Liver (tissue), 9 donors: Measurements from ENCODE around the gene PLCE1. TPM values are rescaled to one million over a fixed set of nuclear protein-coding genes. Genes with fewer than 3 reads are reported as not detected.

ENCODE experiments used
- DNase-seq: peaks from one replicate; pipeline ENCODE4 v3.0.0-alpha.2; 2017; ENCODE audit warnings: low spot score
- H3K27ac ChIP-seq, 2 donors: one replicate each; pipeline ENCODE4 v1.7.0; 2013; ENCODE audit warnings: inconsistent platforms in 2 of 2, low read length in 2 of 2, control low read depth in 1 of 2, low read depth in 1 of 2, mild to moderate bottlenecking in 1 of 2
- H3K27me3 ChIP-seq, 4 donors: one replicate each; pipeline versions ENCODE4 v1.6.1 to v1.7.0; 2013; ENCODE audit warnings: low read length in 3 of 4, inconsistent platforms in 1 of 4, mild to moderate bottlenecking in 1 of 4, moderate library complexity in 1 of 4; ENCODE audit not compliant: control insufficient read depth in 4 of 4, insufficient read depth in 4 of 4
- H3K36me3 ChIP-seq, 4 donors: one replicate each; pipeline versions ENCODE4 v1.6.1 to v1.7.0; 2013; ENCODE audit warnings: low read length in 3 of 4, mild to moderate bottlenecking in 3 of 4, low read depth in 1 of 4, moderate library complexity in 1 of 4; ENCODE audit not compliant: control insufficient read depth in 4 of 4, insufficient read depth in 3 of 4
- H3K4me1 ChIP-seq, 4 donors: one replicate each; pipeline versions ENCODE4 v1.6.1 to v1.7.0; 2013; ENCODE audit warnings: low read length in 3 of 4, mild to moderate bottlenecking in 3 of 4, moderate library complexity in 1 of 4; ENCODE audit not compliant: control insufficient read depth in 4 of 4, insufficient read depth in 4 of 4
- H3K4me3 ChIP-seq, 3 donors: one replicate each; pipeline versions ENCODE4 v1.6.1 to v1.7.0; 2013; ENCODE audit warnings: low read length in 3 of 3, control low read depth in 1 of 3, low read depth in 1 of 3, mild to moderate bottlenecking in 1 of 3
- H3K9ac ChIP-seq, 2 donors: one replicate each; pipeline ENCODE4 v1.7.0; 2013; ENCODE audit warnings: low read length in 2 of 2, mild to moderate bottlenecking in 2 of 2, moderate library complexity in 2 of 2, control low read depth in 1 of 2, low read depth in 1 of 2
- H3K9me3 ChIP-seq, 4 donors: one replicate each; pipeline versions ENCODE4 v1.6.1 to v1.7.0; 2013; ENCODE audit warnings: low read length in 3 of 4; ENCODE audit not compliant: control insufficient read depth in 4 of 4
- ATF3 ChIP-seq: IDR thresholded peaks from 2 replicates; pipeline ENCODE4 v1.6.1; 2016; ENCODE audit warnings: antibody characterized with exemption
- CTCF ChIP-seq: fragments of 150-350 bp; IDR thresholded peaks from 2 replicates; pipeline ENCODE4 v1.5.1; 2017; ENCODE audit warnings: improper control_type of control experiment, low read depth, low read length; ENCODE audit not compliant: missing input control
- EGR1 ChIP-seq, 2 donors: IDR thresholded peaks; 2 replicates each; pipeline ENCODE4 v1.6.1; 2016 to 2018; ENCODE audit warnings: antibody characterized with exemption in 2 of 2, low read depth in 2 of 2
- FOXA1 ChIP-seq: IDR thresholded peaks from 2 replicates; pipeline ENCODE4 v1.6.1; 2016; ENCODE audit warnings: antibody characterized with exemption
- FOXA2 ChIP-seq: IDR thresholded peaks from 2 replicates; pipeline ENCODE4 v1.6.1; 2016; ENCODE audit warnings: antibody characterized with exemption
- GABPA ChIP-seq, 2 donors: IDR thresholded peaks in 1 of 2; conservative IDR thresholded peaks in 1 of 2; 2 replicates each; pipeline ENCODE4 v1.6.1; 2016; ENCODE audit warnings: antibody characterized with exemption in 2 of 2, mild to moderate bottlenecking in 1 of 2, moderate library complexity in 1 of 2
- HNF4A ChIP-seq, 2 donors: conservative IDR thresholded peaks; 2 replicates each; pipeline ENCODE4 v1.6.1; 2016; ENCODE audit warnings: antibody characterized with exemption in 2 of 2, mild to moderate bottlenecking in 2 of 2
- HNF4G ChIP-seq: IDR thresholded peaks from 2 replicates; pipeline ENCODE4 v1.6.1; 2016; ENCODE audit warnings: antibody characterized with exemption
- JUND ChIP-seq, 2 donors: IDR thresholded peaks; 2 replicates each; pipeline ENCODE4 v1.6.1; 2016; ENCODE audit warnings: antibody characterized with exemption in 2 of 2
- MAX ChIP-seq: IDR thresholded peaks from 2 replicates; pipeline ENCODE4 v1.6.1; 2016; ENCODE audit warnings: antibody characterized with exemption
- NR2F2 ChIP-seq: IDR thresholded peaks from 2 replicates; pipeline ENCODE4 v1.6.1; 2016; ENCODE audit warnings: antibody characterized with exemption
- RAD21 ChIP-seq, 2 donors: IDR thresholded peaks; 2 replicates each; pipeline ENCODE4 v1.6.1; 2016; ENCODE audit warnings: antibody characterized with exemption in 2 of 2, mild to moderate bottlenecking in 2 of 2
- REST ChIP-seq: IDR thresholded peaks from 2 replicates; pipeline ENCODE4 v1.6.1; 2016; ENCODE audit warnings: antibody characterized with exemption, mild to moderate bottlenecking
- RXRA ChIP-seq, 2 donors: IDR thresholded peaks; 2 replicates each; pipeline ENCODE4 v1.6.1; 2017 to 2018; ENCODE audit warnings: antibody characterized with exemption in 2 of 2, mild to moderate bottlenecking in 1 of 2
- SP1 ChIP-seq: IDR thresholded peaks from 2 replicates; pipeline ENCODE4 v1.6.1; 2018; ENCODE audit warnings: antibody characterized with exemption, mild to moderate bottlenecking
- TAF1 ChIP-seq: conservative IDR thresholded peaks from 2 replicates; pipeline ENCODE4 v1.6.1; 2016; ENCODE audit warnings: antibody characterized with exemption, mild to moderate bottlenecking
- YY1 ChIP-seq: IDR thresholded peaks from 2 replicates; pipeline ENCODE4 v1.6.1; 2016; ENCODE audit warnings: antibody characterized with exemption, mild to moderate bottlenecking
- ZBTB33 ChIP-seq: IDR thresholded peaks from 2 replicates; pipeline ENCODE4 v1.6.1; 2016; ENCODE audit warnings: antibody characterized with exemption
- WGBS: extraction: QIAGEN DNeasy Blood & Tissue Kit; methylation state at CpG from one replicate; pipeline ENCODE4 v1.1.7; 2013; 5-methylcytosine and 5-hydroxymethylcytosine counted together
- polyA plus RNA-seq, 2 donors: library from polyadenylated mRNA; stranded (reverse) in 1 of 2; unstranded in 1 of 2; fragments of 200-250 nt in 1 of 2; fragments of >200 nt in 1 of 2; fragmentation: Nextera tagmentation in 1 of 2; extraction: Ambion mirVana in 1 of 2; gene quantifications; one replicate each; pipeline versions ENCODE4 v1.2.1 to v1.2.3, GENCODE V29; 2013 to 2015
- total RNA-seq, 2 donors: library from RNA; depleted of rRNA; stranded (reverse); fragments of >200 nt; gene quantifications; one replicate each; pipeline ENCODE4 v1.2.3, GENCODE V29; 2014
- donor health status: healthy.
- donor health status: healthy.
- donor health status: healthy.
- donor health status: healthy.
- donor health status: healthy.

PLCE1 gene
- total and polyA plus RNA-seq, 4 donors: 0.23 to 0.75 (median 0.39) TPM

- Histone ChIP-seq H3K4me3 (no peak overlapping the region), H3K27ac (no peak overlapping the region), H3K9ac (no peak overlapping the region), H3K4me1 (no peaks in the 10 kb centered on the region), H3K9me3 (no peaks in the 10 kb centered on the region), H3K36me3 (no peaks in the 10 kb centered on the region), H3K27me3 (peaks cover 0 to 3% (median 0%) of the 10 kb centered on the region in 4 donors)
- TF ChIP-seq TAF1 (no peak), ZBTB33 (no peak), GABPA (IDR thresholded peaks at IDR 0.05 in 1 of 2, conservative IDR thresholded peaks at IDR 0.05 in 1 of 2) (no peak), EGR1 (IDR thresholded peaks at IDR 0.05; ENCODE audit: low read depth in 2 of 2) (no peak), YY1 (no peak), NR2F2 (no peak), ATF3 (no peak), JUND (IDR thresholded peaks at IDR 0.05) (no peak), REST (no peak), SP1 (no peak), FOXA1 (no peak), RXRA (IDR thresholded peaks at IDR 0.05) (no peak), HNF4G (no peak), RAD21 (IDR thresholded peaks at IDR 0.05) (no peak), FOXA2 (no peak), CTCF (no peak), HNF4A (conservative IDR thresholded peaks at IDR 0.05) (no peak), MAX (no peak)
- WGBS: 81% methylated on average over 4 of the region's 4 CpGs
- DNase-seq: no peak
Measured at GRCh38 chr10:94042834-94043175, 49.1 kb downstream of the PLCE1 start.

Other genes with a start within 250 kb of the PLCE1 start
- gene LGI1, start 236.0 kb upstream of the PLCE1 start, total RNA-seq: 1 to 10 TPM in 1 of 2 donors, not detected in 1; 1.2 TPM
- 1 to 10 TPM in 1 of 2 donors, under 1 TPM in 1; 0.28 to 1.1 TPM for gene LGI1, start 236.0 kb upstream of the PLCE1 start, polyA plus RNA-seq
- 1 to 10 TPM; 3.1 to 7.6 TPM for gene SLC35G1, start 100.0 kb upstream of the PLCE1 start, total RNA-seq
- 1 to 10 TPM; 2.2 to 3.4 TPM for gene SLC35G1, start 100.0 kb upstream of the PLCE1 start, polyA plus RNA-seq